Activated B cell treated with CpG ODN at 0.5 μM for 24 hours (primary cell): Measurements from ENCODE around the gene CTSS. TPM values are rescaled to one million over a fixed set of nuclear protein-coding genes. Genes with fewer than 3 reads are reported as not detected.
A peak's percentile ranks its signal among the peaks of the same experiment; 100 is the strongest.

Experiments used
- ATAC-seq: fragments of 200-7000 bp; cut with Tn5 transposase; one replicate; pipeline ENCODE4 v1.10.0; 2021; ENCODE audit warnings: low read depth, mild to moderate bottlenecking, moderate library complexity
- CTCF ChIA-PET: fragments of 350-600 bp; sonication (Branson Sonifier 250); formaldehyde crosslinking; loops from one replicate; lab custom pipeline; 2021; ENCODE audit warnings: antibody characterized with exemption; lab: Charles Lee
- POLR2A ChIA-PET: fragments of 350-600 bp; sonication (Branson Sonifier 250); formaldehyde crosslinking; loops from one replicate; lab custom pipeline; 2021; ENCODE audit warnings: antibody characterized with exemption; lab: Charles Lee
- DNase-seq: peaks from one replicate; pipeline ENCODE4 v3.0.0; 2022
- H3K27ac Mint-ChIP-seq: one replicate; pipeline ENCODE4 v1.8.0; 2020; ENCODE audit warnings: mixed read lengths
- H3K27me3 Mint-ChIP-seq: one replicate; pipeline ENCODE4 v1.8.0; 2021; ENCODE audit warnings: mixed read lengths
- H3K36me3 Mint-ChIP-seq: one replicate; pipeline ENCODE4 v1.8.0; 2021; ENCODE audit warnings: low read depth, mixed read lengths
- H3K4me1 Mint-ChIP-seq: one replicate; pipeline ENCODE4 v1.8.0; 2021; ENCODE audit warnings: mixed read lengths
- H3K4me3 Mint-ChIP-seq: one replicate; pipeline ENCODE4 v1.8.0; 2020; ENCODE audit warnings: mild to moderate bottlenecking, mixed read lengths
- H3K9me3 Mint-ChIP-seq: one replicate; pipeline ENCODE4 v1.8.0; 2020; ENCODE audit warnings: mixed read lengths
- CTCF ChIP-seq: fragments of 200-600 bp; IDR thresholded peaks from one replicate; pipeline ENCODE4 v1.8.0; 2022; ENCODE audit warnings: antibody characterized with exemption, mild to moderate bottlenecking
- intact Hi-C: fragments of 100-400 bp; cut with micrococcal nuclease; formaldehyde crosslinking; loops from one replicate; pipeline ENCODE4 v1.15.1; 2024
- total RNA-seq: library from RNA; stranded (reverse); gene quantifications from 2 replicates; pipeline ENCODE4 v1.2.3, GENCODE V29; 2022

Gene CTSS
- total RNA-seq, 1 donor from 2014 or later = 162 TPM

- peak overlapping the region; percentile 67 for H3K27ac Mint-ChIP-seq
- POLR2A ChIA-PET = interaction anchor here (1.2 to 2.0 kb wide), 5 partner anchors 67 to 362 kb away, joined by 4 to 21 read pairs (median 7); partner anchors contain the start of genes ENSA and MCL1
- peaks cover 29% of the 10 kb centered on the region for H3K36me3 Mint-ChIP-seq
- H3K4me1 Mint-ChIP-seq = peaks cover 25% of the 10 kb centered on the region
- no peaks in the 10 kb centered on the region for H3K27me3 Mint-ChIP-seq
- DNase-seq = no peak
- H3K4me3 Mint-ChIP-seq = peak overlapping the region; percentile 99
- no peak for TF ChIP-seq CTCF
- intact Hi-C loops = loop anchor here (2.0 to 5.0 kb wide), 2 partner anchors 67 to 181 kb away; partner anchors contain the start of genes ARNT and ENSA
- no peak for ATAC-seq
- CTCF ChIA-PET = interaction anchor here (1.1 to 1.8 kb wide), 2 partner anchors 226 to 283 kb away, joined by 3 to 7 read pairs; no protein-coding TSS in a partner anchor
- no peaks in the 10 kb centered on the region for H3K9me3 Mint-ChIP-seq
Observed at GRCh38 chr1:150696162-150696561, 69.4 kb downstream of the CTSS start.

- no peak for TF ChIP-seq CTCF
- Mint-ChIP-seq H3K27ac (no peak overlapping the region), H3K9me3 (no peaks in the 10 kb centered on the region), H3K4me3 (no peak overlapping the region), H3K4me1 (peaks cover 25% of the 10 kb centered on the region), H3K36me3 (peaks cover 31% of the 10 kb centered on the region), H3K27me3 (no peaks in the 10 kb centered on the region)
- intact Hi-C loops = loop anchor here (5.0 kb wide), 1 partner anchor 182 kb away; the partner anchor contains the start of gene ARNT
- CTCF ChIA-PET = no interaction called here
- POLR2A ChIA-PET = interaction anchor here (2.0 kb wide), 1 partner anchor 133 kb away, joined by 21 read pairs; no protein-coding TSS in a partner anchor
- DNase-seq = no peak
- no peak for ATAC-seq
Observed at GRCh38 chr1:150695561-150695960, 70.0 kb downstream of the CTSS start.

- no peaks in the 10 kb centered on the region for H3K9me3 Mint-ChIP-seq
- no peaks in the 10 kb centered on the region for H3K27me3 Mint-ChIP-seq
- intact Hi-C loops = no loop called here
- POLR2A ChIA-PET = no interaction called here
- CTCF ChIA-PET = no interaction called here
- H3K36me3 Mint-ChIP-seq = peaks cover 48% of the 10 kb centered on the region
- no peak overlapping the region for H3K27ac Mint-ChIP-seq
- DNase-seq (no peak), ATAC-seq (no peak)
- H3K4me1 Mint-ChIP-seq = peaks cover 23% of the 10 kb centered on the region
- no peak overlapping the region for H3K4me3 Mint-ChIP-seq
- no peak for TF ChIP-seq CTCF
Observed at GRCh38 chr1:150692720-150693119, 72.9 kb downstream of the CTSS start.

GRCh38 chr1:150688763-150689162, 76.8 kb downstream of the CTSS start:
- no peaks in the 10 kb centered on the region for H3K9me3 Mint-ChIP-seq
- POLR2A ChIA-PET = no interaction called here
- CTCF ChIA-PET = no interaction called here
- no peak overlapping the region for H3K27ac Mint-ChIP-seq
- peaks cover 14% of the 10 kb centered on the region for H3K4me1 Mint-ChIP-seq
- intact Hi-C loops = no loop called here
- H3K27me3 Mint-ChIP-seq = no peaks in the 10 kb centered on the region
- peaks cover 44% of the 10 kb centered on the region for H3K36me3 Mint-ChIP-seq
- no peak for ATAC-seq
- H3K4me3 Mint-ChIP-seq = no peak overlapping the region
- no peak for DNase-seq
- no peak for TF ChIP-seq CTCF

GRCh38 chr1:150686275-150686674, 79.3 kb downstream of the CTSS start:
- no peak for DNase-seq
- POLR2A ChIA-PET = interaction anchor here (0.7 kb wide), 1 partner anchor 752 kb away, joined by 3 read pairs; no protein-coding TSS in a partner anchor
- ATAC-seq = no peak
- Mint-ChIP-seq H3K27me3 (no peaks in the 10 kb centered on the region), H3K4me3 (no peak overlapping the region), H3K9me3 (no peaks in the 10 kb centered on the region), H3K36me3 (peaks cover 37% of the 10 kb centered on the region), H3K4me1 (peaks cover 10% of the 10 kb centered on the region), H3K27ac (peak overlapping the region; percentile 50)
- no peak for TF ChIP-seq CTCF
- CTCF ChIA-PET = no interaction called here
- intact Hi-C loops = loop anchor here (2.0 kb wide), 1 partner anchor 21 kb away; no protein-coding TSS in a partner anchor
